ENCODE measurements around the gene APBB1IP.

The APBB1IP gene

GRCh38 chr10:26475386-26475785 is 37.2 kb downstream of the APBB1IP start:
- no peak overlapping the region for H3K4me3 ChIP-seq (ENCODE audit: low read length)
- no peak for DNase-seq (ENCODE audit: low read depth)
- TF ChIP-seq, protein P1, sequence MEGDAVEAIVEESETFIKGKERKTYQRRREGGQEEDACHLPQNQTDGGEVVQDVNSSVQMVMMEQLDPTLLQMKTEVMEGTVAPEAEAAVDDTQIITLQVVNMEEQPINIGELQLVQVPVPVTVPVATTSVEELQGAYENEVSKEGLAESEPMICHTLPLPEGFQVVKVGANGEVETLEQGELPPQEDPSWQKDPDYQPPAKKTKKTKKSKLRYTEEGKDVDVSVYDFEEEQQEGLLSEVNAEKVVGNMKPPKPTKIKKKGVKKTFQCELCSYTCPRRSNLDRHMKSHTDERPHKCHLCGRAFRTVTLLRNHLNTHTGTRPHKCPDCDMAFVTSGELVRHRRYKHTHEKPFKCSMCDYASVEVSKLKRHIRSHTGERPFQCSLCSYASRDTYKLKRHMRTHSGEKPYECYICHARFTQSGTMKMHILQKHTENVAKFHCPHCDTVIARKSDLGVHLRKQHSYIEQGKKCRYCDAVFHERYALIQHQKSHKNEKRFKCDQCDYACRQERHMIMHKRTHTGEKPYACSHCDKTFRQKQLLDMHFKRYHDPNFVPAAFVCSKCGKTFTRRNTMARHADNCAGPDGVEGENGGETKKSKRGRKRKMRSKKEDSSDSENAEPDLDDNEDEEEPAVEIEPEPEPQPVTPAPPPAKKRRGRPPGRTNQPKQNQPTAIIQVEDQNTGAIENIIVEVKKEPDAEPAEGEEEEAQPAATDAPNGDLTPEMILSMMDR (conservative IDR thresholded peaks at IDR 0.05; ENCODE audit: low read depth, low read length), result no peak

DNA sequence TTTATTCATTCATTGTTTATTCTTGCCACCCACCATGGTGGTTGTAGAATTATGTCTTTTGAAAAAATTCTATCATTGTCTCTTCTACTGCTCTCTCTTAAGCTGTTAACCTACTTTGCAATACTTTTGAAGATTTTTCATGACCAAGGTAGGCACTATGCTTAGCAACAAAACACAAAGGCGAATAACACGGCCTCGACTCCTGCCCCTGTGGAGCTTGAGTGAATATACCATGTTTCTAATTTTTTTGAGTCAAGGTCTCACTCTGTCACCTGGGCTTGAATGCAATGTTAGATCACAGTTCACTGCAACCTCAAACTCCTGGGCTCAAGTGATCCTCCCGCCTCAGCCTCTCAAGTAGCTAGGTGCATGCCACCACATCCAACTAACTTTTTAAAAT is 39.4 kb downstream of the APBB1IP start:
- TF ChIP-seq, protein P1 (conservative IDR thresholded peaks at IDR 0.05; ENCODE audit: low read depth, low read length), result no peak
- no peak for DNase-seq (ENCODE audit: low read depth)
- no peak overlapping the region for H3K4me3 ChIP-seq (ENCODE audit: low read length)

- H3K4me3 ChIP-seq (ENCODE audit: low read length), result no peak overlapping the region
- TF ChIP-seq, protein P1 (conservative IDR thresholded peaks at IDR 0.05; ENCODE audit: low read depth, low read length), result no peak
- no peak for DNase-seq (ENCODE audit: low read depth)
These were observed 39.9 kb downstream of the APBB1IP start for GRCh38 chr10:26478061-26478460.

- H3K4me3 ChIP-seq (ENCODE audit: low read length), result no peak overlapping the region
- TF ChIP-seq, protein P1 (conservative IDR thresholded peaks at IDR 0.05; ENCODE audit: low read depth, low read length), result no peak
- DNase-seq (ENCODE audit: low read depth), result no peak
These were observed 41.8 kb downstream of the APBB1IP start for GRCh38 chr10:26479766-26480492.

GRCh38 chr10:26481315-26481692 is 43.2 kb downstream of the APBB1IP start:
- DNase-seq (ENCODE audit: low read depth), result no peak
- H3K4me3 ChIP-seq (ENCODE audit: low read length), result no peak overlapping the region
- TF ChIP-seq, protein P1 (conservative IDR thresholded peaks at IDR 0.05; ENCODE audit: low read depth, low read length), result no peak

GRCh38 chr10:26481914-26482550 is 43.9 kb downstream of the APBB1IP start:
- H3K4me3 ChIP-seq (ENCODE audit: low read length), result no peak overlapping the region
- TF ChIP-seq, protein P1 (conservative IDR thresholded peaks at IDR 0.05; ENCODE audit: low read depth, low read length), result no peak
- no peak for DNase-seq (ENCODE audit: low read depth)

DNA sequence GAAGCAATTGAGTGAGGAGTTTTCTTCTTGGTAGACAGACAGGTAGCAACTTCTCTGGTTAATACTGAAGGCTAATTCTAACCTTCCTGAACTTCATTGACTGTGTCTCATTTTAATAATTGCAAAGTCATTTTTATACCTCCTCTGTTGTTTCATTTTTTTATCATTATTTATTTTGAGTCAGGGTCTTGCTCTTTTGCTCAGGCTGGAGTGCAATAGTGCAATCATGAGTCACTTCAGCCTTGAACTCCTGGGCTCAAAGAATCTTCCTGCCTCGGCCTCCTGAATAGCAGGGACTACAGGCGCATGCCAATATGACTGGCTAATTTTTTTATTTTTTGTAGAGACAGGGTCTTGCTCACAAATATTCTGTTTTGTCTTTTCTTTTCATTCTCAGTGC is 45.4 kb downstream of the APBB1IP start:
- peak; percentile 34 for DNase-seq (ENCODE audit: low read depth)
- no peak overlapping the region for H3K4me3 ChIP-seq (ENCODE audit: low read length)
- TF ChIP-seq, protein P1 (conservative IDR thresholded peaks at IDR 0.05; ENCODE audit: low read depth, low read length), result no peak
